ENCODE measurements around the gene ZFYVE27.

The ZFYVE27 gene

GRCh38 chr10:97771055-97771891 is 34.3 kb downstream of the ZFYVE27 start:
- no peak for DNase-seq

DNA sequence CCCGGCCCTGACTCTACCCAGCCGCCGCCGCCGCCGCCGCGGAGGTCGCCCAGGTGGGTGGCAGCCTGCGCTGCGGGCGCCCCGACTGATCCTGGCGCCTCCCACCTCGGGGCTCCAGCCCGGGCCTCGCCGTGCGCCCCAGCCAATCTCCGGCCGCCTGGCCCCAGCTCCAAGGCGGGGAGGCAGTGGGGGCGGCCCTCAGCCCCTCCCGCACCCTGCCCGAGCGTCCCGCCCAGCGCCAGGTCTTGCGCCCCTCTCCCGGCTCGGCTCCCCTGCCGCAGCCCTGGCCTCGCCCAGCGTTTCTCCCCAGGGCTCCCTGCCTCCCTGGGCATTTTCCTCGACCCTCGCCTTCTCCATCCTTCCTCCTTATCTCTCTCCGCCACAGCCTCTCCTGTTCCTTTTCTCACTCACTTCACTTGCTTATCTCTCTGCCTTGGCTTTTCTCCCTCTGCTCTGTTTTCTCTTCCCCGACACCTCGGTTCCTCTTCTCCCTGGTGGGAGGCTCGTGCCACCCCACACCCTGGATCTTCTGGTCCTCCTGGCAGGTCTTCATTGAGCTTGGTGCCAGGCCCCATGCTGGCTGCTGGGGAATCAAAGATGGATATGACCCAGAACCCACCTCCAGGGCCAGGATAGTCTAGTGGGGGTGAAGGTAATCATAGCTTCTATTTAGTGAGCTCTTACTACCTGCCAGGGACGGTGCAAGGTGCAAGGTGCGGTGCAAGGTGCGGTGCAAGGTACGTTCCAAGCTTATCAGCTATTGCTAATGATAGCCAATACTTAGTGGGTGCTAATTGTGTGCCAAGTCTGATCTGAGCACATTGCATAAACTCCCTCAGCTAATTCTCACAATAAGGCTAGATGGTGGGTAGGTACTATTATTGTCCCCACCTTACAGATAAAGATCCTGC is 35.2 kb downstream of the ZFYVE27 start, which contains the start of gene SFRP5:
Gene SFRP5, minus strand, starts transcription at position 87 of the 911 bp plus-strand sequence. CDS start 166 bp downstream, outside the sequence.
- DNase-seq, result no peak

DNA sequence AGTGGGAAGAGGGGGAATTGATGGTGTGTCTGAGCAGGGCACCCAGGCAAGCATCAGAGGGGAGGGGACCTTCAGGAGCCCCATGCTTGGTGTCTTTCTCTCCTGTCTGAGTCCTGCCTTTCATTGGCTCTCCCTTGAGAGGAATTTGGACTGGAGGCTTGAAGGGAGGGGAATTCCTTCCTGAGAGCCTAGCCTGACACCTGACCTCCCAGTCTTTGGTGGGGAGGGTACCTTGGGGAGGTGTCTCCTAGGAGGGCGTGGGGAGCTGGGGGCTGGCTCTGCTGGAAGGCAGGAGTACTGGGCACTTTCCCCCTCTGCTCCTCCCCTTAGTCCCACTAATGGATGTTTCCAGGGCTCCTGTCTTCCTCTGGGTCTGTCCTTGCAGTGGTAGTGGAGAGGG is 36.2 kb downstream of the ZFYVE27 start:
- no peak for DNase-seq

DNA sequence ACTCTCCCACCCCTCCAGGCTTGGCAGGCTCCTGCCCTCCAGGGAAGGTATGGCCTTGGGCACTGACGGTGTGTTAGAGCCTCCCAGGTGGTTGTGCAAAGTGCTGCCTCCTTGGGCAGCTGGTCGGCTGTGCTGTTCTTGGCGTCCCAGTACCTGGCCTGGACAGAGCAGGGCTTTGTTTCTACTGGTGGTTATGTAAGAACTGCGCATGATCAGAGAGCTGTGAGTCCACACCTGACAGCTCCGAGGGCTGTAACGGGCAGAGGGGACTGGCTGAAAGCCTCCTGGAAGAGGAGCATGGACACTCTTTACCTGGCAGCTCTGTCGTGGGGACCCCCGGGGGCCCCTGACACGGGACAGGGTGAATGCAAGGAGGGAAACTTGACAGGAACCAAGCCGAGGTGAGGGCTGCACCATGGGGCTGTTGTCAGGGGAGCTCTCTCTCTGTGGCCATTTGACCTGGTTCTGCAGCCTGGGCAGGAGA is 37.9 kb downstream of the ZFYVE27 start:
- no peak for DNase-seq

DNA sequence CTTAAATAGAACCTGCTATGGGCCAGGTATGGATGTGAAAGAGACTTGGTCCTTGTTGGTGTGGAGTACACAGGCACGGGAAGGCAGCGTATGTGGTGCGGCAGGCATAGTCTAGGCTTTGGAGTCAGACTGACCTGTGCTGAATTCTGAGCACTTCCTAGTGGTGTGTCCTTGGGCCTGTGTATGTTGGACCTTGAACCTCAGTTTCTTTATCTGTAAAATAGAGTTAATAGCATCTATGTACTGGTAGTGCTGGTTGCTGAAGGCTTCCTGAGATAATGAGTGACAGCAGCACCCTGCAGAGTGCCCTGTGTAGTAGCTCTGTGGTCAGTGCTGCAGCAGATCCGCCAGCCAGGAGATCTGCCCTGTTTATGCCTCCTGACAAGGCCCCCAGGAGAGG is 40.2 kb downstream of the ZFYVE27 start:
- no peak for DNase-seq

DNA sequence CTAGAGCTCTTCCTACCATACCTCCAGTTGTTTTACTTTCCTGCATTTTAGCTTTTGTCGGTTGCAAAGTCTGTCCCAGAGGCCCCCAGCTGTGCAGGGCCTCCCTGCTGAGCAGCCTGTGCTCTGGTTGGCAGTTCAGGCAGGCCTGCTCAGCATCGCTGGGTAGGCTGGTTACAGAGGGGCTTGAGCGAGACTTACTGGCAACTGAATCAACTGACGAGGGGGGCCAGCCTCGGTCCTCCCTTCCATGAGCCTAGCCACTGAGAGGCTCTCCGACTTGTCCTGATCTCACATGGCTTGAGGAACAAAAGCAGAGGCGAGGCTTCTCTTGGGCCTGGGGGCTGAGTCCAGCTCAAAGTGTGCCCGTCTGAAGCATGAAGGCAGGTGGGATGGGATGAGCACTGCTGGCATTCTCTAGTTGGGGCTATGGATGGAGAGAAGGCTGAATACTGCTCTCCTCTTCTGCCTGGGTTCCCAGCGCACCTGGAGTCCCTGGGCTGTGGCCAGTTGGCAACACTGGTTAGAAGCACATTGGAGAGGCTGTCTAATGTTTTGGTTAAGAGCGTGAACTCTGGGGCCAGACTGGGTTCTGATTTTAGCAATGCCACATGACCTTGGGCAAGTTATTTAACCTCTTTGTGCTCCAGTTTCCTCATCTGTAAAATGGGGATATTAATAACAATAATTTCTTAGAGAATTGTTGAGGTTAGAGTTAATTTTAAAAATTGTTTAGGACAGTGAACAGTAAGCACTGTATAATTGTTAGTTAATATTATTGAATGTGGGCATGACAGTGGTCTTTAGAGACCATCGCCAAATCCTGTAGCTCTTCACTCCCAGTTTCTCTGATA is 41.7 kb downstream of the ZFYVE27 start:
- DNase-seq, result no peak

DNA sequence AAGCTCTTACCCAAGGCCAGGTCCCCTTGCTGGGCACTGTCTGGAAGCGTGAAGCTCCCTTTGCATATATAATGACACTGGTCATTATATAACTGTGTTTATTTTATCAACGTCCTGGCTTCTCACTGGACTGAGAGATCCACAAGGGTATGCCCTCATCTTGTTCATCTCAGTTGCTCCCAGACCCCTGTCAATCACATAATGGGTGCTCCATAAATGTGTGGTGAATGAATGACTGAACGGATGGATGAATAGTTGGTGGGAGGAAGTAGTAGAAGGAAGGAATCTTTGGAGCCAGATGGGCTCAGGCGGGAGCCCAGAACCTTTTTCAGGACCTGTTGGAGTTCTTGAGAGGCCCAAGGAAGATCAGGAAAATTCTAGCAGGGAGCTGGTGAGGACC is 42.6 kb downstream of the ZFYVE27 start:
- no peak for DNase-seq

DNA sequence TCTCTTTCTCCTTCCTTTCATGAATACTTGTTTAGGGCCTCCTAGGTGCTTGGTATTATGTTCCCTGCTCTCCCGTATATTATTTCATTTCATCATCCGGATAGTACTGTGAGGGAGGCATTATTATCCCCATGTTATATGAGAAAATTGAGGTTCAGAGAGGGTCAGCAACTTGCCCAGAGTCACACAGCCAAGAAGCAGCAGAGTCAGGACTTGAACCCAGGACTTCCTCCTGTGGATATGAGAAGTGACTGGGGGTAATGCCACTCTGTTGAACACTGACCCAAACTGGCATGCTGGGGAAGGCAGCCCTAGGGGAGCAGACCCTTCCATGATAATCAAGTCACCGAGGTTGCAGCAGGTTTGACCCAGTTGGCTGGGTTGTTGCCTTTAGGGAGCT is 43.0 kb downstream of the ZFYVE27 start:
- no peak for DNase-seq

DNA sequence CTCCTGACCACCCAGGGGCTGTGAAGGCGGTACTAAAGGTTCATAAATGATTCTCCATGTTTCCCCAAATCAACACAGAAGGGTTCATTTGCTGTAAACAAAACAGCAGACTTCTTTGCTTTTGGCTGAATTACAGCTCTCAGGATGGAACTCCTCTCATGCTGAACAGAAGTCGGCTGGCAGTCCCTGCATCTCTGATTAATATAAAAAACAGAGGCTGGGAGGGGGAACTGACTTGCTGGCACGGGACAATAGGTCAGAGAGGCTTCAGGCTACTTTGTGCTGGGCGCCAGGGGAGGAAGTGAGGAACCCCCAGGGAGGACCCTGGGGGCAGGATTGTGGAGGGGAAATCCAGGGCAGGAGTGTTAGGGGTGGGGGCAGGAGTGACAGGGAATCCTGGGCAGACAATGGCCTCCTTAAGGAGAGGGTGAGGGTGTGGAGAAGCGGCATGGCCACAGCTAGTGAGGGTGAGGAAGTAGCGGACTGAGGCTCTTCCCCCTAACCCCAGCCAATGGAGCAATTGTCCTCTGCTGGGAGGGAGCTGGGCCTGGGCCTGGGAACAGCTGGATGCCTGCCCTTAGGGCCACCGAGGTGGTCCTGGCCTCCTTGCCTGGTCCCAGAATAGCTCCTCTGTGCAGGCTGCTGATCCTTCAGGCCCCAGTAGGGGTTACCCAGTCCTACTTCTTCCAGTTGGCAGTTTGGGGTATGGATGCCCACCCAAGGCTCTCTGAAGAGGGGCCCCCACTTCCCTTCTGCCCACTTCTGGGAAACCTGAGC is 44.1 kb downstream of the ZFYVE27 start:
- DNase-seq, result no peak

DNA sequence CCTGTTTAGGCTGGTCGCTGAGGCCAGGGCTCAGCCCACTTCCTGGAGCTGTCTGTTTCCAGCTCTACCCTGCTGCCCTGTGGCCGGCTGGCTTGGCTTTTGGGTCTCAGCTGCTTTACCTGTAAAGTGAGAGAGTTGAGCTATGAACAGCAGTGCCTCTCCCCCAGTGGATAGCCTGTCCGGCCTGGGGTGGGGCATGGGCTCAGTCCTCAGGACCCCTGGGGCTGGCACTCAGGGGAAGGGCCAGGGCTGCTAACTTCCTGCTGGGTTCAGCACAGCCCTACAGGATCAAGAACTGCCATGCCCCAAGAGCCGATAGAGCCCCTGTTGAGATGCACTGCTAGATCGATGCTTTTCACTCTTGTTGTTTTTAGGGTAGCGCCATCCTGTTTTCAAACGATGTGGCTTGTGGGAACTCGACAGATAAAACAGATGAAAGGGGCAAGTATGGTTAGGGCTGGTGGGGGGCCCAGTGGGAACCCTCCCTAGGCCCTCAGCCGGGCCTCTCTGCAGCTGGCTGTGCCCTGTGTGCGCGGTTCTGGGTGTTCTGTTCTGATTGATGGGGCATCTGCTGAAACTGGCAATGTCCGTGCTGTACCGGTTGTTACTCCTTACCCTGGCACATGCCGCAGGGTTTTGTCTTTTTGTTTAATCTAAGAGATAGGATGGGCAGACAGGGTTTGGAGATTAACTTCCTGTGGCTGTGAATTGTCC is 44.8 kb downstream of the ZFYVE27 start:
- DNase-seq, result no peak

GRCh38 chr10:97782455-97783228 is 45.7 kb downstream of the ZFYVE27 start:
- DNase-seq, result no peak

DNA sequence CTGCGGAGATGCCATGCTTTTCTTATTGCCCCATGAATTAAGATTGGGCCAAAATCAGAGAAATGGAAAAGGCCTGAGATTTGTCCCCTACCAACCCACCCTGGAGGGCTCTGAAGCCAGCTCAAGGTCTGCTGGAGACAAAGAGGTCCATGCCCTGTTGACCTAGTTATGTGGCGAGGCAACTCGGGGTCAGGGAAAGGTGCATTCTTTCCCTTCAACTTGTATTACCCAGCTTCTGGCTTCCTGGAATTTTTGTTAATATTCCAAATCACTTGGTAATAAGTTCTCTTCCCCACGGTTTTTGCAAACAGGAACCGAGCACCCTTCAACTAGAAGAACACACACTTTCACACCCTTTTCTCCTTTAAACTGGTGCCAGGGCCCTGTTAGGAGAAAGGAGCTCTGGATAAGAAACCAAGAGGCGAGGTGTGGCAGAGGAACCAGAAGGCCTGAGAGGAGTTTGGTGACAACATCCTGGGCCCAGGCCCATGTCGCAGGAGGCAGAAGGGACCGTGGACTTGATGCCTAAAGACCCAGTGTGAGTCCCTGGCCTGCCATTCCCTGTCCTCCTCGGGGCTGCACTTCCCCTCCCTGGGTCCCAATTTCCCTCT is 47.4 kb downstream of the ZFYVE27 start:
- DNase-seq, result no peak

DNA sequence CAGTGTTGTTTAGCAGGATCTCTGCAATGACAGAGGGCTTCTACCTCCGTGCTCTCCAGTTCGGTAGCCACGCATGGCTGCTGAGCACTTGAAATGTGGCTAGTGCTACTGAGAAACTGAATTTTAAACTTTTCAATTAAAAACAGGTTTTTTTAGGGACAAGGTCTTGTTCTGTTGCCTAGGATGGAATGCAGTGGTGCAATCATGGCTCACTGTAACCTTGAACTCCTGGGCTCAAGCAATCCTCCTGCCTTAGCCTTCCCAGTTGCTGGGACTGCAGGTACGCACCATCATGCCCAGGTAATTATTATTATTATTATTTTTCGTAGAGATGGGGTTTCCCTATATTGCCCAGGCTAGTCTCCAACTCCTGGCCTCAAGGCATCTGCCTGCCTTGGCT is 48.3 kb downstream of the ZFYVE27 start:
- DNase-seq, result no peak

DNA sequence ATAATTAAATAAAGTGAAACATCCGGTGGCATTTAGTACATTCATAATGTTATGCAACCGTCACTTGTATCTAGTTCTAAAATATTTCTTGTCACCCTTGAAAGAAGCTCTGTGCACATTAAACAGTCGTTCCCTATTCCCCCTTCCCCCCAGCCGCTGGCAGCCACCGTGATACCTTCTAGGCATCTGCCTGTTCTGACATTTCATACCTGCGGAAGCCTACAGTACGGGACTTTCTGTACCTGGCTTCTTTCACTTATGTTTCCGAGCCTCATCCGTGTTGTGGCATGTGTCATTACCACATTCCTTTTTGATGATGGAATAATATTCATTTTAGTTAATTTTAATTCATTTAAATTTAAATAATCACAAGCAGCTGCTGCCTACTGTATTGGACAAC is 48.8 kb downstream of the ZFYVE27 start:
- no peak for DNase-seq

- no peak for DNase-seq
These were observed 51.9 kb downstream of the ZFYVE27 start for GRCh38 chr10:97788552-97789442.

DNA sequence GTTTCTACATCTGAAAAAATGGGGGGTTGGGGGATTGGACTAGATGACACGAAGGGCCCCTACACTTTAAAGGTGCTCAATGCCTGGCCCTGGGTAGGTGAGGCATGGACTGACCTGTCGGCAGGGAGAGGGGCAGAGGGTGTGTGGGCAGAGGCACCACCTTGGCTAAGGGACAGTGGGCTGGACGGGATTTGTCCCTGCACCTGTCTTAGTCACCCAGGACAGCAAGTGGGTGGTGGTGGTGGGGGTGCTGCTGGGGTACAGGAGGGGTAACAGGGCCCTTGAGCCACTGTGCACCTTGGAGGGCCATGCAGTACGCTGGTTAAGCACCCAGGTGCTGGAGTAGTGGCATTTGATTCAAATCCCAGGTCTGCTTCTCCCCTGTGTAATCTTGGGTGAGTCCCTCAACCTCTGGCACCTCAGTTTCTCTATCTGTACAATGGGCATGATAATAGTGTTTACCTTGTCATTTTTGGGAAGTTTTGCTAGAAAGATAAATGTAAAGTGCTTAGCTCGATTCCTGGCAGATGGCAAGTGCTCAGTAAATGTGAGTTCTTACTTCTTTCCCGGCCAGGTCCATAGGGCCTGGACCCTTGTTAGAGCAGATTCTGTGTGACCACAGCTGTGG is 53.0 kb downstream of the ZFYVE27 start:
- no peak for DNase-seq

DNA sequence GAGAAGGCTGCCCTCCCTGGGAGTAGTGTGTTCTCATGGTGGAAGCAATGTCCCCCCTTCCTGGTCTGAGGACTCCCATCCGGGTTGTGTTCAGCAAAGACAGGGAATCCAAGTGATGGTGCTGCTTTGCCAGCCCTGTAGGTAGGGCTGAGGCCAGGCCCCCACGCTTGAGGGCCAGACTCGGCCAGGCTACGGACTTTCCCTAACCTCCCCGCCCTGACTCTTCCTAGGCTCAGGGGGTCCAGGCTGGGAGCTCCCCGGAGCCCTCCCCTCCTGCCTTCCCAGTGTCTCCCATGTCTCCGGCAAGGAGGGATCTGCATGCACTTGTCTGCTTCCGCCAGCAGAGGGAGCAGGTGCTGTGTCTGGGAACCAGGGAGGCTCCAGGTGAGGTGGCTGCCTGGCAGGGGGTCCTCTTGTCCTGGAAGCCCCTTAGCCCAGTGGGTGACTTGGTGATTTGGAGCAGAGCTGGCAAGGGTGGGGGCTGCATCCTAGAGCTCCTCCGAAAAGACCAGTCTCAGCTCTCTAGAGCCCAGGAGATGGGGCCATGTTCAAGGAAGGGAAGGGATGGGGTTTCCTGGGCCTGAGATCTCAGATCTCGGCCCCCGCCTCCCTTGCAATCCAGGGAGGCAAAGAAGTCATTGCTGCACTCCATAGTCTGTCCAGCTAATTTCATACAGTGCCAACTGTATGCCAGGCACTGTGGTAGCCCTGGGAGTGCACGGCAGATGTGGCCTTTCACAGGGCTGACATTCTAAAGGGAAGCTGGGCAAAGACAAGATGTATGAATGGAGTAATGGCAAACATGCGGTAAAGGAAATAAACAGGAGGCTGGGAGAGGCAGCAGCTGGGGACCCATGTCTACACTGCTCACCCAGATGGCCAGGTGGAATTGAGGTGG is 55.1 kb downstream of the ZFYVE27 start:
- DNase-seq, result peak; percentile 42

Data from fibroblast of skin of right quadriceps (primary cell).